Endothelial cell of hepatic sinusoid (primary cell): ENCODE measurements around the gene UBE2J2.

Experiments
- in situ Hi-C: cut with HindIII; loops from 2 replicates; pipeline ENCODE4 v1.10.0; 2017; ENCODE audit warnings: low sequenced_read_pairs

Gene UBE2J2

DNA sequence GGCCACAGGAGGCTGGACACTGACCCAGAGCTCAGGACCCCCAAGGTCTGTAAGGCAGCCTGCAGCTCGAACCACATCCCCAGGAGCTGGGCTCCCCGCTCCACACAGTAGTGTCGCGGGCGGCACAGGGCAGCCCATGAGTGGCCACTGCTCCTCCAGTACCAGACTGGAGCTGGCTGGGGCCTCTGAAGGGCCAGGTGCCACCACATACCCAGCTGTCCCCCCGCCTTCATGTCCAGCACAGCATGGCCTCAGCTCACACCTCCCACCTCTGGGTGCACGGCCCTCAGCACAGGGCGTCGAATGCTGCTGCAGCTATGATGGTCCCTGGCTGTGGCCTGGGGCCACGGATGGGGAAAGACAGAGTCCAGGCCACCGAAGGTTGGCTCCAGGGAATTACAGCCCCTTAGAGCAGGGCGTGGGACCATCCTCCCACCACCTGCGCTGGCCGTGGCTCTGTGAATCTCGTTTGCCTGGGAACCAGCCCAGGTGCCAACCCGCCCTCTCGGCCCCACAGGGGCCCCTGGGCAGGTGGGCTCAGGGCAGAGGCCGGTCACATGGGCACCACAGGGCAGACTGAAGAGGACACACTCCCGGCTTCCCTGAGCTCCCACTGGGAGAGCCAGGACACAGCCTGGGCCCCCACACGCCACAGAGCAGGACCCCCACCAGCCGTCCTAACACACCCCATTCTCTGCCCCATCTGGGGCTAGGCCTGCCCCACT lies 57.6 kb downstream of the UBE2J2 start:
- in situ Hi-C loops, result no loop called here

DNA sequence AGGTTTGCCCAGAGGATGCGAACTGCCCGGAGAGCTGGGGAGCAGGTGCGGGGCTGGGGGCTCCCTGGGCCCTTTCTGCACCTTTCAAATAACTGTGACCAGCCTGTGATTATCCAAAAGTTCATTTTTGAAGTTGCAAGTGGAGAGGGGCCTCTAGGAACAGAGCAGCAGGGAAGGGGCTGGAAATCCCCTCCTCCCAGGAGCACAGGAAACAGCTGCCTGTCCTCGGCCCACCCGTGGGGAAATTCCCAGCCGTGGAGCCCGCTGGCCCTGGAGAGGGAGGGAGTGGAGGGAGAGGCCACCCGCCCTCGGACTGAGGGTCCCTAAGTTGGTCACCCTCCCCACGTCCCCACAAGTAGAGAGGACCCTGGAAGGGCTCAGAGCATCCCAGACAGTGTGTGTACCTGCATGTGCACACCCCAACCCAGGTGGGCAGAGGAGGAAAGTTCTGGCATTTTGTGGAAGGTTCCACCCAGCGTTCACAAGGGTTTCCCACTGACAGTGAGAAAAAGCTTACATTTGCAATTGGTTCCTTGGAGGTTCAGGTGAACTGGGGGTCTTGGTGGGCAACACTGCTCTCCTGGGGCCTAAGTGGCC lies 58.5 kb downstream of the UBE2J2 start:
- in situ Hi-C loops, result no loop called here

- in situ Hi-C loops, result no loop called here
Observed at GRCh38 chr1:1213345-1214265, 60.0 kb downstream of the UBE2J2 start, which contains the start of gene TNFRSF4. Gene TNFRSF4, minus strand, starts transcription at chr1:1214153. Its CDS starts 26 bp downstream, at chr1:1214127.

- in situ Hi-C loops, result no loop called here
Observed at GRCh38 chr1:1212780-1213344, 60.8 kb downstream of the UBE2J2 start.

DNA sequence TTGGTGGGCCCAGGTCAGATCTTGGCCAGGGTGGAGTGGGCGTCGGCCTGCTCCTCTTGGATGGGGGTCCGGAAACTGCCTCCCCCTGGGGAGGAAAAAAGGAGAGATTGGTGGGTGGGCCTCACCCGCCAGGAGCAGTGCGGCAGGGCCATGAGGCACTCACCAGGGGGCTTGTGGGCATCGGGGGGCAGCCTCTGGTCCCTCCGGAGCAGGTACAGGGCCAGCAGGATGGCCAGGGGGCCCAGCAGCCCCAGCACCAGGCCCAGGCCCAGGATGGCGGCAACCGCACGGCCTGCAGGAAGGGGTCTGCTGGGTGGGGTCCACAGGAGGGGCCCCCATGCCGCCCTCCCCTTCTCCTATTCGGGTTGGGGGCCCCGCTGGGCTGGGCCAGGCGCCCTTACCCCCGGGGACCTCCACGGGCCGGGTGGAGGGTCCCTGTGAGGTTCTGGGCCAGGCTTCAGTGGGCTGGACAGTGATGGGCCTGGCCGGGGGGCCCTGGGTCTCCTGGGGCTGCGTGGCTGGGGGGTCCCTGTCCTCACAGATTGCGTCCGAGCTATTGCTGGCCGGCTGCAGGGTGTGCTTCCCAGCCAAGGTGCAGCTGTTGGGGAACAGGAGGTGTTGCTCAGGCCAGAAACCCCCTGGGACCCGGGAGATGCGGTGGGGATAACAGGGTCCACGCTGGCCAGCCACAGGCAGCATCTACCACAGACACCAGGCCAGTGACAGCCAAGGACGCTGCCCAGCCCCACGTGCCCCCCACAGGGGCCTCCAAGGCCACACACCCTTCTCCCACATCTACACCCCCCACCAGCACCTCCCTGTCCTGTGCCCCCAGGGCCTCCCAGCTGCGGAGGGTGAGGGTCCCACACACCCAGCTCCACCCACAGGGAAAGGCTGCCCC lies 61.9 kb downstream of the UBE2J2 start:
- in situ Hi-C loops, result no loop called here

DNA sequence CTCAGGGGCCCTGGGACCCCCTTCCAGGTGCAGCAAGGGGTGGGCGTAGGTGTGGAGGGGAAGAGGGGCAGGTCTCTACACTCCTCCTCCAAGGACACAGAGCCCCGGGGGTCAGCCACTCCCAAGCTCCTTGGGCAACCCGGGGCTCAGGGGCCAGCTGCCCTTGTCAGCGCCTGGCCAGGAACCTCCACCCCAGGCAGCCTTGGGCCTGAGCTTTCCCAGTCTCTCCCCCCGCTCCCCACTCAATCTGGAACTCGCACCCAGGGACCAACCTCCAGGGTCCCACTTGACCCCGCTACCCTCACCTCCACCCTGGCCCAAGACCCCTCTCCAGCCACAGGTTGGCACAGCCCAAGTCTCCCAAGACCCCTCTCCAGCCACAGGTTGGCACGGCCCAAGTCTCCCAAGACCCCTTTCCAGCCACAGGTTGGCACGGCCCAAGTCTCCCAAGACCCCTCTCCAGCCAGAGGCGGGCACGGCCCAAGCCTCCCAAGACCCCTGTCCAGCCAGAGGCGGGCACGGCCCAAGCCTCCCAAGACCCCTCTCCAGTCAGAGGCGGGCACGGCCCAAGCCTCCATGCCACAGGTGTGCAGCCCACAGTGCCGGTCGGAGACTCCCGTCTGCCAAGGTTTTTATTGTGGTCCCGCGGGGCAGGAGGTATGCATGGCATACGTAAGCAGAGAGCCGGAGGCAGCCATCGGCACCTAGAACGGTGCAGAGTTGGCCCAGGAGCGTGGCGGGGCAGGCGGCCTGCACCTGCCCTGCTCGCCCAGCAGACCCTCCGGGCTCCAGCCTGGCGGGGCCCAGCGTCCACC lies 62.7 kb downstream of the UBE2J2 start:
- in situ Hi-C loops, result no loop called here

- in situ Hi-C loops, result no loop called here
Observed at GRCh38 chr1:1208713-1209433, 64.8 kb downstream of the UBE2J2 start.

DNA sequence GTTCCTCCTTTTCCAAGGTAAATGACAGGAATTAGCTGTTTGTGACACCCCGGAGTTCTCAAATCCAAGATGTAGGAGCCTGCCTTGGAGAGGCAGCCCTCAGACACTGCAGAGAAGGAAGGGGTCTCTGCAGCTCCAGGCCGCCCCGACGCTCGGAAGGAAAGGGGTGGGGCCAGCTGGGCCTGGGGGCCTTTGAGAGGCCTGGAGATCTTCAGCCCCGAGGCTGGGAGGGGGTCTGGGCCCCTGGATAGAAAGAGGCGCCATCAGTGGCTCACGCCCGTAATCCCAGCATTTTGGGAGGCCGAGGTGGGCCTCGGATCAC lies 66.1 kb downstream of the UBE2J2 start:
- in situ Hi-C loops, result no loop called here

- in situ Hi-C loops, result no loop called here
Observed at GRCh38 chr1:1206966-1207531, 66.6 kb downstream of the UBE2J2 start.

DNA sequence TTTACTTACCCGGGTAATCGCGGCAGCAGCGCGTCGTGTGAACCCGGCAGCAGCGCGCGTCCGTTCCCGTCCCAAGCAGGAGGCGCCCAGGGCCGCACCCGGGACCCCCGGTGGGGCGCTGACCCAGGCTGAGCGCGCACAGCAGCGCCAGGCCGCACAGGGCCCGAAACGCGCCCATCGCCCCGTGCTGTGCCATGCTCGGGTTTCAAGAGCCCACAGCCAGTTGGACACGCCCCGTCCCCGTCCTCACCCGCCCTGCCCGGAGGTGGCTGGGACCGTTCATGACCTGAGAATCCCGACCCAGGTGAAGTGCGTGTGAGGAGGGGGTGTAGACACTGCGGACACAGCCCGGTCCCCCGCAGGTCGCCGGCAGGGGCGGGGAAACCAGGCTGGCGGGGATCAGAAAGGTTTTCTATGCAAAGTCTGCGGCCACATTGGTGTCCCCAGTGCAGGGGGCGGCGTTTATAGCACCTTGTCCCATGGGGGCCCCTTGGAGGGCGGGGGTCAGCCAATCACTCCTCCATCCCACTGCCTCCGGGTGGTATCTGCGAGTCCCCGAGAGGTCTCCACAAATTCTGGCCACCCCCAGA lies 67.2 kb downstream of the UBE2J2 start, which contains the start of gene TNFRSF18:
TSS of gene TNFRSF18 (minus strand) at position 217 of the 590 bp plus-strand sequence. CDS start at position 196, 21 bp downstream.
- in situ Hi-C loops, result no loop called here

- in situ Hi-C loops, result no loop called here
Observed at GRCh38 chr1:1205769-1206375, 67.8 kb downstream of the UBE2J2 start.

DNA sequence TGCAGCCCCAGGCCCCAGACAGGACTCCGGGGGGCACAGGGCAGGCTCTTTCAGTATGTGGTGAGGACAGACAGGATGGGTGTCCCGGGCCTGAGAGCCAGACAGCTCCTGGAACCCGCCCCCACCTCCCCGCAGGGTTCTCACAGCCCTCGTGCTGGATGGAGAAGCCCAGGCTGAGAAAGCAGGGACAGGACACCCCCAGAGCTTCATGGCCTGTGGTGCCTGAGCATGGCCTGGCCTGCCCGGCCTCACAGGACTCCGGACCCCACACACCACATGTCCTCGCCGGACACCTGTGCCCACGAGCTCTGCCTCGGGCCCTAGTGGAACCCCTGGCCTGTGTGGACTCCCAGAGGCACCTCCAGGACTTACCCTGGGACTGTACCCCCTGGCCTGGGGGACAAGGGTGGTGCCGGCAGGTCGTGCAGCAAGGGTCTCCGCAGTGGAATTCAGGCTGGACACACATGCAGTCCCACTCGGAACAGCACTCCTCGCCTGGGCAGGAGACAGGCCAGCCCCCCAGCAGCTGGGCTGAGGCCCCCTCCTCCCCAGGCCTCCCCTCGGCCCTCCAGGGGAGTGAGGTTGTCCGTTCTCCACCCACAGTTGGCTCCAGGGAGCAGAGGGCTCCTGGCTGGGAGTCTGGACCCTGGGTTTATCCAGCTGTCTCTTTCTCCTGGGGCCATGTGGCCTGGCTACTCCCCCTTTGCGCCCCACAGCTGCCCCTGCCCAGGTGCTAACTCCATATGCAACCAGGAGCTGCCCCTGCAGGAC lies 68.5 kb downstream of the UBE2J2 start:
- in situ Hi-C loops, result no loop called here

DNA sequence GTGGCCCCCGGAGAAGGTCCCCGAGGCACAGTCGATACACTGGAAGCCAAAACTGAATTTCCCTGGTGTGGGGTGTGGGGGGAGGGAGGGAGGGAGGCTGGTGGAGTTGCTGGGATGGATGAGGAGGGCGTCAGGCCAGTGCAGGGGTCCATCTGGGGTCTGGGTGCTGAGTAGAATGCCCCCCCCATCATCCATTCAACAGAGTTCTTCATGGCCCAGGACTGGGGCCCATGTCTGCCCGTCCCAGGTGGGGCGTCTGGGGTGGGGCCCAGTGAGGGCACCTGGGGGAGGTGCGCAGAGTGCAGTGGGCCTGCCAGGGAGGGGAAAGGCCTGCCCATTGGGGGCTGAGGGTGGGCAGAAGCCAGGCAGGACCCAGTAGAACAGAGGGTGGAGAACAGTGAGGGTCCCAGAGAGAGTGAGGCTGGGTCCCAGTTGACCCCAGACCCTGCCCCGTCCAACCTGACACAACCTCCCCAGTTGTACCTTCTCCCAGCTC lies 69.2 kb downstream of the UBE2J2 start:
- in situ Hi-C loops, result no loop called here
